HEK293 (cell line): Measurements from ENCODE around the gene C9orf153.
A peak's percentile ranks its signal among the peaks of the same experiment; 100 is the strongest.

Experiments used
- EGR2 ChIP-seq: fragments of 450-650 bp; formaldehyde crosslinking; IDR thresholded peaks from 2 replicates; pipeline ENCODE4 v1.5.1; 2016; ENCODE audit warnings: low read depth, missing biosample characterization, missing genetic modification characterization
- GFI1B ChIP-seq: fragments of 450-650 bp; formaldehyde crosslinking; IDR thresholded peaks from 2 replicates; pipeline ENCODE4 v1.5.1; 2016; ENCODE audit warnings: missing biosample characterization, missing genetic modification characterization
- GLIS1 ChIP-seq: fragments of 450-650 bp; formaldehyde crosslinking; IDR thresholded peaks from 2 replicates; pipeline ENCODE4 v1.5.1; 2016; ENCODE audit warnings: missing biosample characterization, missing genetic modification characterization
- KLF16 ChIP-seq: fragments of 450-650 bp; formaldehyde crosslinking; IDR thresholded peaks from 2 replicates; pipeline ENCODE4 v1.5.1; 2017; ENCODE audit warnings: missing biosample characterization, missing genetic modification characterization
- MYNN ChIP-seq: fragments of 450-650 bp; formaldehyde crosslinking; IDR thresholded peaks from 2 replicates; pipeline ENCODE4 v1.5.1; 2016; ENCODE audit warnings: missing biosample characterization, missing genetic modification characterization, borderline replicate concordance
- MZF1 ChIP-seq: fragments of 450-650 bp; formaldehyde crosslinking; IDR thresholded peaks from 2 replicates; pipeline ENCODE4 v1.5.1; 2017; ENCODE audit warnings: missing biosample characterization, missing genetic modification characterization, borderline replicate concordance
- RBAK ChIP-seq: fragments of 450-650 bp; formaldehyde crosslinking; IDR thresholded peaks from 2 replicates; pipeline ENCODE4 v1.5.1; 2016; ENCODE audit warnings: missing biosample characterization, missing genetic modification characterization
- YY1 ChIP-seq: fragments of 450-650 bp; formaldehyde crosslinking; IDR thresholded peaks from 2 replicates; pipeline ENCODE4 v1.5.1; 2018; ENCODE audit warnings: missing biosample characterization, missing genetic modification characterization
- ZBTB21 ChIP-seq: fragments of 450-650 bp; formaldehyde crosslinking; IDR thresholded peaks from 2 replicates; pipeline ENCODE4 v1.5.1; 2017; ENCODE audit warnings: missing biosample characterization, missing genetic modification characterization
- ZFP3 ChIP-seq: fragments of 450-650 bp; formaldehyde crosslinking; IDR thresholded peaks from 2 replicates; pipeline ENCODE4 v1.5.1; 2016; ENCODE audit warnings: low read depth, missing biosample characterization, missing genetic modification characterization
- ZFP69B ChIP-seq: fragments of 450-650 bp; formaldehyde crosslinking; IDR thresholded peaks from 2 replicates; pipeline ENCODE4 v1.5.1; 2016; ENCODE audit warnings: missing biosample characterization, missing genetic modification characterization
- ZNF112 ChIP-seq: fragments of 450-650 bp; formaldehyde crosslinking; IDR thresholded peaks from 2 replicates; pipeline ENCODE4 v1.5.0; 2017; ENCODE audit warnings: missing biosample characterization, missing genetic modification characterization
- ZNF211 ChIP-seq: fragments of 450-650 bp; formaldehyde crosslinking; IDR thresholded peaks from 2 replicates; pipeline ENCODE4 v1.5.1; 2016; ENCODE audit warnings: low read depth, missing biosample characterization, missing genetic modification characterization
- ZNF221 ChIP-seq: fragments of 450-650 bp; formaldehyde crosslinking; IDR thresholded peaks from 2 replicates; pipeline ENCODE4 v1.5.1; 2017; ENCODE audit warnings: missing biosample characterization, missing genetic modification characterization, borderline replicate concordance
- ZNF23 ChIP-seq: fragments of 450-650 bp; formaldehyde crosslinking; IDR thresholded peaks from 2 replicates; pipeline ENCODE4 v1.5.1; 2016; ENCODE audit warnings: missing biosample characterization, missing genetic modification characterization, borderline replicate concordance
- ZNF24 ChIP-seq: fragments of 450-650 bp; formaldehyde crosslinking; IDR thresholded peaks from 2 replicates; pipeline ENCODE4 v1.5.1; 2016; ENCODE audit warnings: missing biosample characterization, missing genetic modification characterization
- ZNF37A ChIP-seq: fragments of 450-650 bp; IDR thresholded peaks from 2 replicates; pipeline ENCODE4 v1.5.1; 2018; ENCODE audit warnings: missing biosample characterization, missing genetic modification characterization
- ZNF391 ChIP-seq: fragments of 450-650 bp; formaldehyde crosslinking; IDR thresholded peaks from 2 replicates; pipeline ENCODE4 v1.5.1; 2016; ENCODE audit warnings: low read depth, missing biosample characterization, missing genetic modification characterization, borderline replicate concordance
- ZNF416 ChIP-seq: fragments of 450-650 bp; formaldehyde crosslinking; IDR thresholded peaks from 2 replicates; pipeline ENCODE4 v1.5.1; 2016; ENCODE audit warnings: missing biosample characterization, missing genetic modification characterization
- ZNF514 ChIP-seq: fragments of 450-650 bp; formaldehyde crosslinking; IDR thresholded peaks from 2 replicates; pipeline ENCODE4 v1.5.1; 2016; ENCODE audit warnings: missing biosample characterization, missing genetic modification characterization
- ZNF561 ChIP-seq: fragments of 450-650 bp; IDR thresholded peaks from 2 replicates; pipeline ENCODE4 v1.5.1; 2018; ENCODE audit warnings: missing biosample characterization, missing genetic modification characterization, borderline replicate concordance
- ZNF621 ChIP-seq: fragments of 450-650 bp; formaldehyde crosslinking; IDR thresholded peaks from 2 replicates; pipeline ENCODE4 v1.5.1; 2017; ENCODE audit warnings: missing biosample characterization, missing genetic modification characterization
- ZNF660 ChIP-seq: fragments of 450-650 bp; IDR thresholded peaks from 2 replicates; pipeline ENCODE4 v1.5.1; 2018; ENCODE audit warnings: missing biosample characterization, mild to moderate bottlenecking, missing genetic modification characterization
- ZNF707 ChIP-seq: fragments of 450-650 bp; formaldehyde crosslinking; IDR thresholded peaks from 2 replicates; pipeline ENCODE4 v1.5.1; 2016; ENCODE audit warnings: missing biosample characterization, missing genetic modification characterization
- ZXDB ChIP-seq: fragments of 450-650 bp; formaldehyde crosslinking; IDR thresholded peaks from 2 replicates; pipeline ENCODE4 v1.5.1; 2016; ENCODE audit warnings: missing biosample characterization, missing genetic modification characterization
- TF ChIP-seq, protein P1 (sequence below): fragments of 450-650 bp; formaldehyde crosslinking; IDR thresholded peaks from 2 replicates; pipeline ENCODE4 v1.5.1; 2017; ENCODE audit warnings: missing biosample characterization, missing genetic modification characterization
- TF ChIP-seq, protein P2 (sequence below): fragments of 450-650 bp; formaldehyde crosslinking; IDR thresholded peaks from 2 replicates; pipeline ENCODE4 v1.5.1; 2017; ENCODE audit warnings: missing biosample characterization, mild to moderate bottlenecking, missing genetic modification characterization, moderate library complexity
- TF ChIP-seq, protein P3 (sequence below): fragments of 450-650 bp; IDR thresholded peaks from 2 replicates; pipeline ENCODE4 v1.5.1; 2018; ENCODE audit warnings: missing biosample characterization, mild to moderate bottlenecking, missing genetic modification characterization
- TF ChIP-seq, protein P4 (sequence below): fragments of 450-650 bp; formaldehyde crosslinking; IDR thresholded peaks from 2 replicates; pipeline ENCODE4 v1.5.1; 2016; ENCODE audit warnings: missing biosample characterization, missing genetic modification characterization
- TF ChIP-seq, protein P5 (sequence below): IDR thresholded peaks from 2 replicates; pipeline ENCODE4 v1.6.1; 2011; ENCODE audit warnings: mild to moderate bottlenecking, low read depth, low read length, borderline replicate concordance
- TF ChIP-seq, protein P6 (sequence below): fragments of 450-650 bp; formaldehyde crosslinking; IDR thresholded peaks from 2 replicates; pipeline ENCODE4 v1.5.1; 2016; ENCODE audit warnings: missing biosample characterization, missing genetic modification characterization

The C9orf153 gene

DNA sequence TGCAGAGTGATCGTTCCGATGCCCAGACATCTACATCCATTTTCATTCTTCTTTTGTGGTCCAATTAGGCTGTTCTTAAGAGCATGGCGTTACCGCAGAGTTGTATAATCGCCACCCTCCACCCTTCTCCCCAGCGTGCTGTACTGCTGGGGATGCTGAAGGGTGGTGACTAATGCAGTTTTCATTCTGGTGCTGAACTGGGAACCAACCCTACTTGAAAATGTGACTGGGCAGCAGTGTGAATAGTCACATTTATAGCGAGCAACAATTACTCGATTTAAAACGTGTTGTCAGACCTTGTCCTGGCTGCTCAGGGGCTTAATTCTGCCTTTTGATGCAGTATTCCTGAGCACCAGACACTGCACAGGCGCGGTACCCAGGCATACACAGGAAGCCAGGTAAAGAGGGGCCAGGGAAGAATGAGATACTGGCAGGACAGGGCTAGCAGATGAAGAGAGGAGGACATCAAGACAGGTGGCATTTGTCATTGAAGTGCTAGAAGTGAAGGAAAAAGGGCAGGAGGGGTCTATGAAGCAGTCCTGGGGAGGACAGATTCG lies 23.6 kb upstream of the C9orf153 start (continued):
- TF ChIP-seq ZNF391 (tag by site-specific recombination) (0 out of 2 replicates have a peak, but pooled peaks have one; percentile 78), ZNF23 (tag by site-specific recombination) (no peak), ZNF707 (no peak), ZFP3 (tag by site-specific recombination) (no peak), ZNF514 (no peak), ZNF112 (tag by site-specific recombination) (no peak), ZNF621 (no peak), ZNF416 (no peak), EGR2 (no peak), ZNF24 (peak; percentile 11; the same call in 1 of the 2 replicates), MZF1 (peak; percentile 95; the same call in 1 of the 2 replicates), ZBTB21 (tag by site-specific recombination) (peak; percentile 1; the same call in 1 of the 2 replicates), ZNF211 (tag by site-specific recombination) (no peak), ZFP69B (tag by site-specific recombination) (0 out of 2 replicates have a peak, but pooled peaks have one; percentile 2), ZNF37A (tag by site-specific recombination) (no peak), KLF16 (tag by site-specific recombination) (no peak), ZNF221 (tag by site-specific recombination) (no peak), YY1 (no peak), GLIS1 (tag by site-specific recombination) (no peak), GFI1B (tag by site-specific recombination) (no peak), ZNF660 (0 out of 2 replicates have a peak, but pooled peaks have one; percentile 43), ZNF561 (tag by site-specific recombination) (0 out of 2 replicates have a peak, but pooled peaks have one; percentile 7), RBAK (no peak), ZXDB (tag by site-specific recombination) (peak; percentile 16; the same call in 1 of the 2 replicates), MYNN (tag by site-specific recombination) (no peak)
- TF ChIP-seq, protein P1, sequence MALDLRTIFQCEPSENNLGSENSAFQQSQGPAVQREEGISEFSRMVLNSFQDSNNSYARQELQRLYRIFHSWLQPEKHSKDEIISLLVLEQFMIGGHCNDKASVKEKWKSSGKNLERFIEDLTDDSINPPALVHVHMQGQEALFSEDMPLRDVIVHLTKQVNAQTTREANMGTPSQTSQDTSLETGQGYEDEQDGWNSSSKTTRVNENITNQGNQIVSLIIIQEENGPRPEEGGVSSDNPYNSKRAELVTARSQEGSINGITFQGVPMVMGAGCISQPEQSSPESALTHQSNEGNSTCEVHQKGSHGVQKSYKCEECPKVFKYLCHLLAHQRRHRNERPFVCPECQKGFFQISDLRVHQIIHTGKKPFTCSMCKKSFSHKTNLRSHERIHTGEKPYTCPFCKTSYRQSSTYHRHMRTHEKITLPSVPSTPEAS (tag by site-specific recombination) = no peak
- TF ChIP-seq, protein P2, sequence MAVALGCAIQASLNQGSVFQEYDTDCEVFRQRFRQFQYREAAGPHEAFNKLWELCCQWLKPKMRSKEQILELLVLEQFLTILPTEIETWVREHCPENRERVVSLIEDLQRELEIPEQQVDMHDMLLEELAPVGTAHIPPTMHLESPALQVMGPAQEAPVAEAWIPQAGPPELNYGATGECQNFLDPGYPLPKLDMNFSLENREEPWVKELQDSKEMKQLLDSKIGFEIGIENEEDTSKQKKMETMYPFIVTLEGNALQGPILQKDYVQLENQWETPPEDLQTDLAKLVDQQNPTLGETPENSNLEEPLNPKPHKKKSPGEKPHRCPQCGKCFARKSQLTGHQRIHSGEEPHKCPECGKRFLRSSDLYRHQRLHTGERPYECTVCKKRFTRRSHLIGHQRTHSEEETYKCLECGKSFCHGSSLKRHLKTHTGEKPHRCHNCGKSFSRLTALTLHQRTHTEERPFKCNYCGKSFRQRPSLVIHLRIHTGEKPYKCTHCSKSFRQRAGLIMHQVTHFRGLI (tag by site-specific recombination) = peak; percentile 26; the same call in 1 of the 2 replicates
- TF ChIP-seq, protein P3, sequence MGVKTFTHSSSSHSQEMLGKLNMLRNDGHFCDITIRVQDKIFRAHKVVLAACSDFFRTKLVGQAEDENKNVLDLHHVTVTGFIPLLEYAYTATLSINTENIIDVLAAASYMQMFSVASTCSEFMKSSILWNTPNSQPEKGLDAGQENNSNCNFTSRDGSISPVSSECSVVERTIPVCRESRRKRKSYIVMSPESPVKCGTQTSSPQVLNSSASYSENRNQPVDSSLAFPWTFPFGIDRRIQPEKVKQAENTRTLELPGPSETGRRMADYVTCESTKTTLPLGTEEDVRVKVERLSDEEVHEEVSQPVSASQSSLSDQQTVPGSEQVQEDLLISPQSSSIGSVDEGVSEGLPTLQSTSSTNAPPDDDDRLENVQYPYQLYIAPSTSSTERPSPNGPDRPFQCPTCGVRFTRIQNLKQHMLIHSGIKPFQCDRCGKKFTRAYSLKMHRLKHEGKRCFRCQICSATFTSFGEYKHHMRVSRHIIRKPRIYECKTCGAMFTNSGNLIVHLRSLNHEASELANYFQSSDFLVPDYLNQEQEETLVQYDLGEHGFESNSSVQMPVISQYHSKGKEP (tag by site-specific recombination) = no peak
- TF ChIP-seq, protein P4, sequence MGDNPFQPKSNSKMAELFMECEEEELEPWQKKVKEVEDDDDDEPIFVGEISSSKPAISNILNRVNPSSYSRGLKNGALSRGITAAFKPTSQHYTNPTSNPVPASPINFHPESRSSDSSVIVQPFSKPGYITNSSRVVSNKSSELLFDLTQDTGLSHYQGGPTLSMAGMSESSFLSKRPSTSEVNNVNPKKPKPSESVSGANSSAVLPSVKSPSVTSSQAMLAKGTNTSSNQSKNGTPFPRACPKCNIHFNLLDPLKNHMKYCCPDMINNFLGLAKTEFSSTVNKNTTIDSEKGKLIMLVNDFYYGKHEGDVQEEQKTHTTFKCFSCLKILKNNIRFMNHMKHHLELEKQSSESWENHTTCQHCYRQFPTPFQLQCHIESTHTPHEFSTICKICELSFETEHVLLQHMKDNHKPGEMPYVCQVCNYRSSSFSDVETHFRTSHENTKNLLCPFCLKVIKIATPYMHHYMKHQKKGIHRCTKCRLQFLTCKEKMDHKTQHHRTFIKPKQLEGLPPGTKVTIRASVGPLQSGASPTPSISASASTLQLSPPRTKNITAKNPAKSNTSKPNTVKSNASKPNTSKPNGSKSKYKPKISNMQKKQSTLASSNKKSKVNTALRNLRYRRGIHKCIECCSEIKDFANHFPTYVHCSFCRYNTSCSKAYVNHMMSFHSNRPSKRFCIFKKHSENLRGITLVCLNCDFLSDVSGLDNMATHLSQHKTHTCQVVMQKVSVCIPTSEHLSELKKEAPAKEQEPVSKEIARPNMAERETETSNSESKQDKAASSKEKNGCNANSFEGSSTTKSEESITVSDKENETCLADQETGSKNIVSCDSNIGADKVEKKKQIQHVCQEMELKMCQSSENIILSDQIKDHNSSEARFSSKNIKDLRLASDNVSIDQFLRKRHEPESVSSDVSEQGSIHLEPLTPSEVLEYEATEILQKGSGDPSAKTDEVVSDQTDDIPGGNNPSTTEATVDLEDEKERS = no peak
- TF ChIP-seq, protein P5, sequence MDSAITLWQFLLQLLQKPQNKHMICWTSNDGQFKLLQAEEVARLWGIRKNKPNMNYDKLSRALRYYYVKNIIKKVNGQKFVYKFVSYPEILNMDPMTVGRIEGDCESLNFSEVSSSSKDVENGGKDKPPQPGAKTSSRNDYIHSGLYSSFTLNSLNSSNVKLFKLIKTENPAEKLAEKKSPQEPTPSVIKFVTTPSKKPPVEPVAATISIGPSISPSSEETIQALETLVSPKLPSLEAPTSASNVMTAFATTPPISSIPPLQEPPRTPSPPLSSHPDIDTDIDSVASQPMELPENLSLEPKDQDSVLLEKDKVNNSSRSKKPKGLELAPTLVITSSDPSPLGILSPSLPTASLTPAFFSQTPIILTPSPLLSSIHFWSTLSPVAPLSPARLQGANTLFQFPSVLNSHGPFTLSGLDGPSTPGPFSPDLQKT = no peak
- TF ChIP-seq, protein P6, sequence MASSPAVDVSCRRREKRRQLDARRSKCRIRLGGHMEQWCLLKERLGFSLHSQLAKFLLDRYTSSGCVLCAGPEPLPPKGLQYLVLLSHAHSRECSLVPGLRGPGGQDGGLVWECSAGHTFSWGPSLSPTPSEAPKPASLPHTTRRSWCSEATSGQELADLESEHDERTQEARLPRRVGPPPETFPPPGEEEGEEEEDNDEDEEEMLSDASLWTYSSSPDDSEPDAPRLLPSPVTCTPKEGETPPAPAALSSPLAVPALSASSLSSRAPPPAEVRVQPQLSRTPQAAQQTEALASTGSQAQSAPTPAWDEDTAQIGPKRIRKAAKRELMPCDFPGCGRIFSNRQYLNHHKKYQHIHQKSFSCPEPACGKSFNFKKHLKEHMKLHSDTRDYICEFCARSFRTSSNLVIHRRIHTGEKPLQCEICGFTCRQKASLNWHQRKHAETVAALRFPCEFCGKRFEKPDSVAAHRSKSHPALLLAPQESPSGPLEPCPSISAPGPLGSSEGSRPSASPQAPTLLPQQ = 0 out of 2 replicates have a peak, but pooled peaks have one; percentile 14
